CD4-positive, alpha-beta T cell treated with Interleukin-1 beta for 1 hour (primary cell): ENCODE results near the gene MGMT.

Experiments used
- DNase-seq, 2 donors: peaks; one replicate each; pipeline ENCODE4 v3.0.0-alpha.2; 2020 to 2022

Gene MGMT

GRCh38 chr10:129815898-129816655, 349.0 kb downstream of the MGMT start:
- no peak for DNase-seq

- no peak for DNase-seq
Measured at GRCh38 chr10:129816656-129817045, 349.6 kb downstream of the MGMT start.
